MCF 10A (cell line): ENCODE data around the gene ARHGAP22. TPM values are rescaled to one million over a fixed set of nuclear protein-coding genes. Genes with fewer than 3 reads are reported as not detected.
"Not testable (repeated sequence)": the region's sequence is repeated elsewhere in the genome, so short reads cannot be mapped to it uniquely, and the experiment has no call there.

Experiments used
- BruUV-seq: library from RNA; stranded (reverse); fragments of 400-500 nt; replicated peaks from 2 replicates; lab custom pipeline; 2021; lab: Mats Ljungman, UMichigan
- CTCF ChIA-PET: fragments of 300-600 bp; sonication (Branson Sonifier 250); formaldehyde crosslinking; extraction: SDS; loops from one replicate; lab custom pipeline; 2021; ENCODE audit warnings: antibody characterized with exemption, inconsistent platforms; lab: Yijun Ruan, JAX
- POLR2A ChIA-PET: fragments of 300-600, 350-650 bp; sonication (Branson Sonifier 250); formaldehyde crosslinking; extraction: SDS; loops from one replicate; lab custom pipeline; 2020; ENCODE audit warnings: antibody characterized with exemption, inconsistent platforms; lab: Yijun Ruan, JAX
- DNase-seq: peaks from one replicate; pipeline ENCODE4 v3.0.0-alpha.2; 2018; ENCODE audit not compliant: unreplicated experiment
- H3K27ac Mint-ChIP-seq: one replicate; pipeline ENCODE4 v1.8.0; 2022; ENCODE audit warnings: mild to moderate bottlenecking, low read depth, mixed read lengths; ENCODE audit not compliant: unreplicated experiment
- H3K27me3 Mint-ChIP-seq: one replicate; pipeline ENCODE4 v1.8.0; 2022; ENCODE audit warnings: mixed read lengths; ENCODE audit not compliant: insufficient read depth, unreplicated experiment
- H3K36me3 Mint-ChIP-seq: one replicate; pipeline ENCODE4 v1.8.0; 2022; ENCODE audit warnings: mild to moderate bottlenecking, moderate library complexity, mixed read lengths; ENCODE audit not compliant: insufficient read depth, unreplicated experiment
- H3K4me1 Mint-ChIP-seq: one replicate; pipeline ENCODE4 v1.8.0; 2022; ENCODE audit warnings: mixed read lengths; ENCODE audit not compliant: insufficient read depth, unreplicated experiment
- H3K4me3 Mint-ChIP-seq: one replicate; pipeline ENCODE4 v1.8.0; 2022; ENCODE audit warnings: mild to moderate bottlenecking, moderate library complexity, mixed read lengths; ENCODE audit not compliant: unreplicated experiment
- H3K9me3 Mint-ChIP-seq: one replicate; pipeline ENCODE4 v1.8.0; 2022; ENCODE audit warnings: mixed read lengths; ENCODE audit not compliant: unreplicated experiment
- intact Hi-C: fragments of 100-400 bp; cut with micrococcal nuclease; formaldehyde crosslinking; loops from 2 replicates; pipeline ENCODE4 v1.14.1; 2022
- total RNA-seq: library from RNA; stranded (reverse); gene quantifications from 2 replicates; pipeline ENCODE4 v1.2.3, GENCODE V29; 2022
- TF ChIP-seq, protein P1 (sequence below): fragments of 200-600 bp; IDR thresholded peaks from one replicate; pipeline ENCODE4 v1.8.0; 2022; ENCODE audit warnings: antibody characterized with exemption, mild to moderate bottlenecking; ENCODE audit not compliant: unreplicated experiment

Gene ARHGAP22
- total RNA-seq, 1 experiment from 2014 or later: 6.3 TPM

DNA sequence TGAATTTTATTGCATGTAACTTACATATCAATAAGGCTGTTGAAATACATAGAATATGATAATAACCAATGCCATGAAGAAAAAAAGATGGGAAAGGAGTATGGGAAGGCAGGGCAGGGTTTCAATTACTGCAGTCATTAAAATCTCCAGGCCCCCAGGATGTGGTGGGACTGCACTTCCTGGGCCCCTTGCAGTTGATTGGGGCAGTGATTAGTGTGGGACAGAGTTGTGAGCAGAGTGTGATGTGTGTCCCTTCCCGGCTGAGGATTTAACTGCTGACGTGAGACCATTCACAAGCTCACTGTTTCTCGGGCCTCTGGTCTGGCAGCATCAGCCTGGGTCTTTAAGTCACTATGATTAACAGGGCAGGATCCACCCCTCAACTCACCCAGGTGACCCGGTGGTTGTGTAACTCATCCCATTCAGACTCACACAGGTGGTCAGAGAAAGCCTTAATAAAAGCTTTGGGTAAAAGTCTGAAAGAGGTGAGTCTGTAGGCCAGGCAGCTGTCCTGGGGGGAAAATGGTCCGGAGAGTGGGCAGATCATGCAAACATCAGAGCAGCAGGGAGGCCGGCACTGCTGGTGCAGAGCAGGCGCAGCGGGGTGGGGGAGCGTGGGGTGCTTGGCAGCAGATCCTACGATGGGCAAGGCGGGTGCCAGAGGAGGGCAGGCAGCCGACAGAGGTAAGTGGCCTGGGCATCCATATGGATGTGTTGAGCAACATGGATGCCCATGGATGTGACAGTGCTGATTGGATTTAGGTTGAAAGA is 43.5 kb upstream of the ARHGAP22 start:
- Mint-ChIP-seq H3K27ac (no peak overlapping the region), H3K4me3 (no peak overlapping the region), H3K36me3 (no peaks in the 10 kb centered on the region), H3K9me3 (no peaks in the 10 kb centered on the region), H3K27me3 (peaks cover 24% of the 10 kb centered on the region), H3K4me1 (no peaks in the 10 kb centered on the region)
- DNase-seq: no peak
- BruUV-seq: no TSS peak
- POLR2A ChIA-PET: interaction anchor here (0.6 kb wide), 1 partner anchor 391 kb away, joined by 3 read pairs; no protein-coding TSS in a partner anchor
- intact Hi-C loops: no loop called here
- CTCF ChIA-PET: interaction anchor here (0.9 to 2.9 kb wide), 2 partner anchors 9 to 33 kb away, joined by 4 to 20 read pairs; no protein-coding TSS in a partner anchor
- TF ChIP-seq, protein P1, sequence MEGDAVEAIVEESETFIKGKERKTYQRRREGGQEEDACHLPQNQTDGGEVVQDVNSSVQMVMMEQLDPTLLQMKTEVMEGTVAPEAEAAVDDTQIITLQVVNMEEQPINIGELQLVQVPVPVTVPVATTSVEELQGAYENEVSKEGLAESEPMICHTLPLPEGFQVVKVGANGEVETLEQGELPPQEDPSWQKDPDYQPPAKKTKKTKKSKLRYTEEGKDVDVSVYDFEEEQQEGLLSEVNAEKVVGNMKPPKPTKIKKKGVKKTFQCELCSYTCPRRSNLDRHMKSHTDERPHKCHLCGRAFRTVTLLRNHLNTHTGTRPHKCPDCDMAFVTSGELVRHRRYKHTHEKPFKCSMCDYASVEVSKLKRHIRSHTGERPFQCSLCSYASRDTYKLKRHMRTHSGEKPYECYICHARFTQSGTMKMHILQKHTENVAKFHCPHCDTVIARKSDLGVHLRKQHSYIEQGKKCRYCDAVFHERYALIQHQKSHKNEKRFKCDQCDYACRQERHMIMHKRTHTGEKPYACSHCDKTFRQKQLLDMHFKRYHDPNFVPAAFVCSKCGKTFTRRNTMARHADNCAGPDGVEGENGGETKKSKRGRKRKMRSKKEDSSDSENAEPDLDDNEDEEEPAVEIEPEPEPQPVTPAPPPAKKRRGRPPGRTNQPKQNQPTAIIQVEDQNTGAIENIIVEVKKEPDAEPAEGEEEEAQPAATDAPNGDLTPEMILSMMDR: no peak

- H3K4me3 Mint-ChIP-seq, H3K9me3 Mint-ChIP-seq, intact Hi-C loops, POLR2A ChIA-PET, H3K4me1 Mint-ChIP-seq, DNase-seq, H3K27ac Mint-ChIP-seq, BruUV-seq, H3K36me3 Mint-ChIP-seq: not testable (repeated sequence)
- CTCF ChIA-PET: interaction anchor here (2.9 kb wide), 1 partner anchor 10 kb away, joined by 20 read pairs; no protein-coding TSS in a partner anchor
- peaks cover 23% of the 10 kb centered on the region for H3K27me3 Mint-ChIP-seq
Measured at GRCh38 chr10:48647073-48647472, 42.2 kb upstream of the ARHGAP22 start.

DNA sequence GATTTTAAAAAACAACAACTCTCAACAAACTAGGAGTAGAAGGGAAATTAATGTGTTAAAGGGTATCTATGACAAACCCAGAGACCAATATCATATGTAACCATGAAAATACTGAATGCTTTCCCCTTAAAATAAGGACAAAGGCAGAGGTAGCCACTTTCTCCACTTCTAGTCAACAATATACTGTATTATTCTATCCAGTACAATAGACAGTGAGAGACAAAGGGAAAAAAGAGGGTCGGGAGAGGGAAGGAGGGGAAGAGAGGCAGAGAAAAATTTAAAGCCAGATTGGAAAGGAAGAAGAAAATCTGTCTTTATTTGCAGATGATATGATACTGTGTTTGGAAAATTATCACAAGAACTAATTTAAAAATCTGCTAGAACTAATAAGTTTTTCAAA is 40.7 kb upstream of the ARHGAP22 start:
- Mint-ChIP-seq H3K27ac (no peak overlapping the region), H3K27me3 (peaks cover 10% of the 10 kb centered on the region), H3K9me3 (peaks cover under 1% of the 10 kb centered on the region), H3K36me3 (no peaks in the 10 kb centered on the region), H3K4me1 (no peaks in the 10 kb centered on the region), H3K4me3 (no peak overlapping the region)
- ChIA-PET CTCF (interaction anchor here (1.3 to 2.1 kb wide), 2 partner anchors 10 to 93 kb away, joined by 5 to 13 read pairs; no protein-coding TSS in a partner anchor), POLR2A (no interaction called here)
- BruUV-seq: no TSS peak
- DNase-seq: no peak
- intact Hi-C loops: no loop called here
- TF ChIP-seq, protein P1: no peak

GRCh38 chr10:48641099-48641690 is 36.3 kb upstream of the ARHGAP22 start:
- DNase-seq, H3K27ac Mint-ChIP-seq, POLR2A ChIA-PET, H3K4me1 Mint-ChIP-seq, intact Hi-C loops, H3K36me3 Mint-ChIP-seq, BruUV-seq, H3K4me3 Mint-ChIP-seq: not testable (repeated sequence)
- Mint-ChIP-seq H3K9me3 (peaks cover 26% of the 10 kb centered on the region), H3K27me3 (peaks cover 24% of the 10 kb centered on the region)
- CTCF ChIA-PET: interaction anchor here (0.7 to 1.3 kb wide), 4 partner anchors 15 to 89 kb away, joined by 3 to 7 read pairs (median 4); no protein-coding TSS in a partner anchor
